ENCODE results near the gene GRB2. TPM values are rescaled to one million over a fixed set of nuclear protein-coding genes. Genes with fewer than 3 reads are reported as not detected.

GRB2 gene
- total and polyA plus RNA-seq, 2 experiments from 2014 or later: 132 to 198 TPM

GRCh38 chr17:75334723-75335122 lies 70.8 kb downstream of the GRB2 start:
- Histone ChIP-seq H3K27me3 (no peaks in the 10 kb centered on the region), H3K4me3 (no peak overlapping the region), H3K27ac (no peak overlapping the region), H3K4me1 (ENCODE audit: low read depth) (peaks cover 20% of the 10 kb centered on the region), H3K9me3 (ENCODE audit: low read depth) (no peaks in the 10 kb centered on the region), H3K36me3 (peaks cover 2% of the 10 kb centered on the region)
- TF ChIP-seq CTCF (IDR thresholded peaks at IDR 0.05; ENCODE audit: low read depth, low read length): no peak
- DNase-seq (ENCODE audit: low read depth in 1 of 2, low spot score in 1 of 2): no peak

- DNase-seq (ENCODE audit: low read depth in 1 of 2, low spot score in 1 of 2): no peak
- no peaks in the 10 kb centered on the region for H3K9me3 ChIP-seq (ENCODE audit: low read depth)
- peaks cover 18% of the 10 kb centered on the region for H3K4me1 ChIP-seq (ENCODE audit: low read depth)
- H3K27me3 ChIP-seq: no peaks in the 10 kb centered on the region
- H3K36me3 ChIP-seq: peaks cover 2% of the 10 kb centered on the region
- H3K4me3 ChIP-seq: no peak overlapping the region
- TF ChIP-seq CTCF (IDR thresholded peaks at IDR 0.05; ENCODE audit: low read depth, low read length): no peak
- no peak overlapping the region for H3K27ac ChIP-seq
Measured at GRCh38 chr17:75331671-75332070, 73.8 kb downstream of the GRB2 start.

GRCh38 chr17:75327757-75328156 lies 77.7 kb downstream of the GRB2 start:
- no peak for DNase-seq (ENCODE audit: low read depth in 1 of 2, low spot score in 1 of 2)
- no peaks in the 10 kb centered on the region for H3K27me3 ChIP-seq
- H3K9me3 ChIP-seq (ENCODE audit: low read depth): no peaks in the 10 kb centered on the region
- TF ChIP-seq CTCF (IDR thresholded peaks at IDR 0.05; ENCODE audit: low read depth, low read length): no peak
- peaks cover 2% of the 10 kb centered on the region for H3K36me3 ChIP-seq
- no peak overlapping the region for H3K4me3 ChIP-seq
- no peak overlapping the region for H3K27ac ChIP-seq
- peaks cover 6% of the 10 kb centered on the region for H3K4me1 ChIP-seq (ENCODE audit: low read depth)

- no peak overlapping the region for H3K4me3 ChIP-seq
- H3K9me3 ChIP-seq (ENCODE audit: low read depth): no peaks in the 10 kb centered on the region
- peaks cover 4% of the 10 kb centered on the region for H3K36me3 ChIP-seq
- peak in 1 of 2 donors; percentile 68 for DNase-seq (ENCODE audit: low read depth in 1 of 2, low spot score in 1 of 2)
- no peak for TF ChIP-seq CTCF (IDR thresholded peaks at IDR 0.05; ENCODE audit: low read depth, low read length)
- peak overlapping the region; percentile 52 for H3K27ac ChIP-seq
- peaks cover 6% of the 10 kb centered on the region for H3K4me1 ChIP-seq (ENCODE audit: low read depth)
- H3K27me3 ChIP-seq: no peaks in the 10 kb centered on the region
Measured at GRCh38 chr17:75326226-75326848, 79.1 kb downstream of the GRB2 start.

- no peak overlapping the region for H3K4me3 ChIP-seq
- H3K4me1 ChIP-seq (ENCODE audit: low read depth): peaks cover 6% of the 10 kb centered on the region
- TF ChIP-seq CTCF (IDR thresholded peaks at IDR 0.05; ENCODE audit: low read depth, low read length): no peak
- no peaks in the 10 kb centered on the region for H3K27me3 ChIP-seq
- no peaks in the 10 kb centered on the region for H3K9me3 ChIP-seq (ENCODE audit: low read depth)
- peak in 1 of 2 donors; percentile 90 for DNase-seq (ENCODE audit: low read depth in 1 of 2, low spot score in 1 of 2)
- H3K36me3 ChIP-seq: peaks cover 5% of the 10 kb centered on the region
- peak overlapping the region; percentile 52 for H3K27ac ChIP-seq
Measured at GRCh38 chr17:75325827-75326225, 79.7 kb downstream of the GRB2 start.

Data from cardiac muscle cell (in vitro differentiated cells and primary cell).